Measurements from ENCODE around the gene ZBTB5. TPM values are rescaled to one million over a fixed set of nuclear protein-coding genes. Genes with fewer than 3 reads are reported as not detected.
A peak's percentile ranks its signal among the peaks of the same experiment; 100 is the strongest.

Gene ZBTB5
- total and polyA plus RNA-seq, 2 of the 13 experiments (the other 11 are each of a cell fraction or from before 2014, with no cell fraction given) = 12.5 to 20.5 TPM

GRCh38 chr9:37485389-37486255 is 20.4 kb upstream of the ZBTB5 start, which contains the start of gene POLR1E:
TSS of gene POLR1E (plus strand) at chr9:37485948. CDS start at chr9:37486048, 100 bp downstream.
- Histone ChIP-seq H3K4me2 (ENCODE audit: low read depth, low read length) (peak within 1 kb of the TSS; percentile 75), H3K9ac (ENCODE audit: insufficient read depth, low read depth, low read length) (peak within 1 kb of the TSS; percentile 86), H3K9me3 (ENCODE audit: low read length) (no peaks in the 10 kb centered on the region), H3K27ac (ENCODE audit: extremely low read length, insufficient read depth, low read length) (peak within 1 kb of the TSS; percentile 84), H3K4me3 (replicated peaks in 1 of 3; ENCODE audit: insufficient read depth in 1 of 3, low read depth in 2 of 3, low read length in 3 of 3) (peak within 1 kb of the TSS; percentile 79 to 86 (median 82)), H3K79me2 (ENCODE audit: insufficient read depth, low read length) (peaks cover 20% of the 10 kb centered on the region), H3K4me1 (ENCODE audit: insufficient read depth, low read length) (peaks cover 52% of the 10 kb centered on the region), H3K36me3 (replicated peaks in 1 of 2; ENCODE audit: control insufficient read depth in 1 of 2, insufficient read depth in 2 of 2, low read length in 2 of 2) (peaks cover 2 to 20% of the 10 kb centered on the region in 2 experiments; a peak in 4 of 5 replicates), H3K27me3 (ENCODE audit: control insufficient read depth in 1 of 2, insufficient read depth in 2 of 2, low read length in 2 of 2) (no peaks in the 10 kb centered on the region; a peak in 1 of 5 replicates), H4K20me1 (ENCODE audit: insufficient read depth, low read length) (no peaks in the 10 kb centered on the region), H2AFZ (ENCODE audit: low read length) (peak within 1 kb of the TSS; percentile 34)
- peak; percentile 92 for DNase-seq (ENCODE audit: low spot score)
- no TSS peak for BruUV-seq (replicated peaks)
- in situ Hi-C loops (cut with HindIII; ENCODE audit: extremely low pct_ligation_motif_present, low pct_unique_long_range_greater_than_20kb) = loop anchor here (10.0 to 25.0 kb wide), 4 partner anchors 252 to 877 kb away; partner anchors contain the start of gene SLC25A51
- ChIA-PET POLR2A (interaction anchor here (0.7 to 2.5 kb wide), 11 partner anchors 10 to 423 kb away, joined by 3 to 18 read pairs (median 6); partner anchors contain the start of genes EXOSC3, GRHPR, SLC25A51 and TOMM5), CTCF (ENCODE audit: low intra/inter-chr PET ratio, low total read pairs) (no interaction called here)
- intact Hi-C loops (cut with micrococcal nuclease; ENCODE audit: unreplicated experiment) = loop anchor here (5.0 to 10.0 kb wide), 3 partner anchors 107 to 417 kb away; partner anchors contain the start of genes EXOSC3, SLC25A51 and TOMM5
- peak; percentile 71 for FAIRE-seq
- 1% methylated on average over 13 of the region's 56 CpGs for WGBS (ENCODE audit: low lambda C conversion rate)
- peak; percentile 95 for ATAC-seq
- TF ChIP-seq PAX8 (CRISPR knock-in tag; IDR thresholded peaks at IDR 0.05; ENCODE audit: borderline replicate concordance) (no peak; the same call in 1 of the 2 replicates), KMT2B (CRISPR knock-in tag; IDR thresholded peaks at IDR 0.05) (peak; percentile 58; the same call in 1 of the 2 replicates), ZNF430 (CRISPR knock-in tag; IDR thresholded peaks at IDR 0.05) (peak; percentile 84), DNMT3B (CRISPR knock-in tag; conservative IDR thresholded peaks at IDR 0.05) (no peak), SIN3B (IDR thresholded peaks at IDR 0.05; ENCODE audit: low read length) (no peak), DPF2 (CRISPR knock-in tag; IDR thresholded peaks at IDR 0.05; ENCODE audit: borderline replicate concordance, low read depth) (no peak), CAMTA2 (CRISPR knock-in tag; IDR thresholded peaks at IDR 0.05; ENCODE audit: borderline replicate concordance) (no peak), RXRB (CRISPR knock-in tag; IDR thresholded peaks at IDR 0.05; ENCODE audit: borderline replicate concordance) (no peak), ZNF839 (CRISPR knock-in tag; IDR thresholded peaks at IDR 0.05; ENCODE audit: borderline replicate concordance) (no peak), ELF1 (CRISPR knock-in tag; IDR thresholded peaks at IDR 0.05) (peak; percentile 65), ZNF230 (CRISPR knock-in tag; IDR thresholded peaks at IDR 0.05) (peak; percentile 71; the same call in 1 of the 2 replicates), RFXAP (CRISPR knock-in tag; IDR thresholded peaks at IDR 0.05; ENCODE audit: borderline replicate concordance) (peak; percentile 91; the same call in 1 of the 2 replicates), ZNF652 (CRISPR knock-in tag; IDR thresholded peaks at IDR 0.05; ENCODE audit: borderline replicate concordance, low read depth) (no peak), SAFB2 (CRISPR knock-in tag; IDR thresholded peaks at IDR 0.05; ENCODE audit: borderline replicate concordance, low read depth) (no peak), DZIP1 (CRISPR knock-in tag; IDR thresholded peaks at IDR 0.05) (no peak), PTBP1 (IDR thresholded peaks at IDR 0.05; ENCODE audit: low read depth, low read length, poor library complexity, severe bottlenecking) (no peak), ZNF20 (CRISPR knock-in tag; IDR thresholded peaks at IDR 0.05) (no peak)
- TF ChIP-seq, protein P1, sequence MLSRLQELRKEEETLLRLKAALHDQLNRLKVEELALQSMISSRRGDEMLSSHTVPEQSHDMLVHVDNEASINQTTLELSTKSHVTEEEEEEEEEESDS (CRISPR knock-in tag; IDR thresholded peaks at IDR 0.05; ENCODE audit: borderline replicate concordance) = no peak
- TF ChIP-seq, protein P2, sequence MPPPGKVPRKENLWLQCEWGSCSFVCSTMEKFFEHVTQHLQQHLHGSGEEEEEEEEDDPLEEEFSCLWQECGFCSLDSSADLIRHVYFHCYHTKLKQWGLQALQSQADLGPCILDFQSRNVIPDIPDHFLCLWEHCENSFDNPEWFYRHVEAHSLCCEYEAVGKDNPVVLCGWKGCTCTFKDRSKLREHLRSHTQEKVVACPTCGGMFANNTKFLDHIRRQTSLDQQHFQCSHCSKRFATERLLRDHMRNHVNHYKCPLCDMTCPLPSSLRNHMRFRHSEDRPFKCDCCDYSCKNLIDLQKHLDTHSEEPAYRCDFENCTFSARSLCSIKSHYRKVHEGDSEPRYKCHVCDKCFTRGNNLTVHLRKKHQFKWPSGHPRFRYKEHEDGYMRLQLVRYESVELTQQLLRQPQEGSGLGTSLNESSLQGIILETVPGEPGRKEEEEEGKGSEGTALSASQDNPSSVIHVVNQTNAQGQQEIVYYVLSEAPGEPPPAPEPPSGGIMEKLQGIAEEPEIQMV (CRISPR knock-in tag; IDR thresholded peaks at IDR 0.05; ENCODE audit: low read depth) = no peak

All from HepG2 (cell line).